HEK293T (cell line): ENCODE measurements around the gene RNU4-1.

Source experiments
- CTCF ChIA-PET: fragments of 350-600 bp; formaldehyde crosslinking; extraction: SDS; loops from one replicate; lab custom pipeline; 2021; ENCODE audit warnings: antibody characterized with exemption, inconsistent platforms; lab: Yijun Ruan, JAX
- POLR2A ChIA-PET: fragments of 350-600 bp; formaldehyde crosslinking; extraction: SDS; loops from one replicate; lab custom pipeline; 2020; ENCODE audit warnings: antibody characterized with exemption, inconsistent platforms; lab: Yijun Ruan, JAX
- DNase-seq: peaks from one replicate; pipeline ENCODE4 v3.0.0; 2012; ENCODE audit warnings: mixed read lengths; ENCODE audit errors: extremely low spot score
- ARNT ChIP-seq: fragments of 450-650 bp; IDR thresholded peaks from 2 replicates; pipeline ENCODE4 v1.6.1; 2017; ENCODE audit warnings: mild to moderate bottlenecking
- BHLHE40 ChIP-seq: fragments of 450-650 bp; IDR thresholded peaks from 2 replicates; pipeline ENCODE4 v1.6.1; 2016; ENCODE audit warnings: mild to moderate bottlenecking, moderate library complexity, borderline replicate concordance
- CTBP1 ChIP-seq: fragments of 450-650 bp; IDR thresholded peaks from 2 replicates; pipeline ENCODE4 v1.6.1; 2016; ENCODE audit warnings: borderline replicate concordance
- ELF4 ChIP-seq: fragments of 450-650 bp; IDR thresholded peaks from 2 replicates; pipeline ENCODE4 v1.6.1; 2017; ENCODE audit warnings: antibody characterized with exemption
- FOXA1 ChIP-seq: fragments of 450-650 bp; IDR thresholded peaks from 2 replicates; pipeline ENCODE4 v1.6.1; 2016; ENCODE audit warnings: mild to moderate bottlenecking
- FOXK2 ChIP-seq: fragments of 450-650 bp; IDR thresholded peaks from 2 replicates; pipeline ENCODE4 v1.6.1; 2016; ENCODE audit warnings: mild to moderate bottlenecking
- FOXM1 ChIP-seq: fragments of 450-650 bp; IDR thresholded peaks from 2 replicates; pipeline ENCODE4 v1.6.1; 2017; ENCODE audit warnings: mild to moderate bottlenecking, borderline replicate concordance
- HDGF ChIP-seq: fragments of 450-650 bp; IDR thresholded peaks from 2 replicates; pipeline ENCODE4 v1.6.1; 2017; ENCODE audit warnings: antibody characterized with exemption, borderline replicate concordance
- L3MBTL2 ChIP-seq: fragments of 450-650 bp; conservative IDR thresholded peaks from 2 replicates; pipeline ENCODE4 v1.6.1; 2016; ENCODE audit warnings: mild to moderate bottlenecking
- LEF1 ChIP-seq: fragments of 450-650 bp; IDR thresholded peaks from 2 replicates; pipeline ENCODE4 v1.6.1; 2017; ENCODE audit warnings: mild to moderate bottlenecking, borderline replicate concordance
- NFRKB ChIP-seq: fragments of 450-650 bp; IDR thresholded peaks from 2 replicates; pipeline ENCODE4 v1.6.1; 2016; ENCODE audit warnings: mild to moderate bottlenecking, moderate library complexity
- SP1 ChIP-seq: fragments of 450-650 bp; IDR thresholded peaks from 2 replicates; pipeline ENCODE4 v1.6.1; 2017
- SUZ12 ChIP-seq: fragments of 450-650 bp; IDR thresholded peaks from 2 replicates; pipeline ENCODE4 v1.6.1; 2016; ENCODE audit warnings: mild to moderate bottlenecking
- TARDBP ChIP-seq: fragments of 450-650 bp; IDR thresholded peaks from 2 replicates; pipeline ENCODE4 v1.6.1; 2016
- ZNF384 ChIP-seq: fragments of 450-650 bp; IDR thresholded peaks from 2 replicates; pipeline ENCODE4 v1.6.1; 2016
- TF ChIP-seq, protein P1 (sequence below): fragments of 450-650 bp; IDR thresholded peaks from 2 replicates; pipeline ENCODE4 v1.6.1; 2016

Gene RNU4-1

DNA sequence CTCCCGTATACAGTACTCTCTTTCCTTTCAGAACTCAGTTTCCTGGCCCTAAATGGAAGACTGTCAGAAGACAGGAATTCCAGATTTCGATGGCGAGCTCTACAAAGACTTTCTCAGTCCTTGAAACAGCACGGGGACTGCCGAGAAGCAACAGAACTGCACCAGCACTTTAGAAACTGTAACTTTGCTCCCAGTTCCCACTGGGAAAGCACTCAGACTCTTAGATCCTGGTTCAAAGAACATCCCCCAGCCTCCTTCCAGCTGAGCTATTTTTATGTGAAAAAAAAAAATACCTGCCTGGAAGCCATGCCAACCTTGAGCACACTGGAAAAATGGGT lies 29.3 kb downstream of the RNU4-1 start:
- ChIA-PET POLR2A (interaction anchor here (1.1 to 9.4 kb wide), 5 partner anchors 9 to 63 kb away, joined by 3 to 139 read pairs (median 72); partner anchors contain the start of genes RNU4-1, RNU4-2 and RPLP0), CTCF (interaction anchor here (5.4 to 12.9 kb wide), 2 partner anchors 28 to 35 kb away, joined by 31 to 222 read pairs; no protein-coding TSS in a partner anchor)
- TF ChIP-seq FOXA1 (no peak), CTBP1 (no peak), BHLHE40 (no peak), FOXM1 (no peak), NFRKB (no peak), ZNF384 (no peak), LEF1 (no peak), ELF4 (no peak), FOXK2 (no peak), TARDBP (no peak), ARNT (no peak), L3MBTL2 (no peak)
- TF ChIP-seq, protein P1, sequence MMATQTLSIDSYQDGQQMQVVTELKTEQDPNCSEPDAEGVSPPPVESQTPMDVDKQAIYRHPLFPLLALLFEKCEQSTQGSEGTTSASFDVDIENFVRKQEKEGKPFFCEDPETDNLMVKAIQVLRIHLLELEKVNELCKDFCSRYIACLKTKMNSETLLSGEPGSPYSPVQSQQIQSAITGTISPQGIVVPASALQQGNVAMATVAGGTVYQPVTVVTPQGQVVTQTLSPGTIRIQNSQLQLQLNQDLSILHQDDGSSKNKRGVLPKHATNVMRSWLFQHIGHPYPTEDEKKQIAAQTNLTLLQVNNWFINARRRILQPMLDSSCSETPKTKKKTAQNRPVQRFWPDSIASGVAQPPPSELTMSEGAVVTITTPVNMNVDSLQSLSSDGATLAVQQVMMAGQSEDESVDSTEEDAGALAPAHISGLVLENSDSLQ: no peak
- no peak for DNase-seq

DNA sequence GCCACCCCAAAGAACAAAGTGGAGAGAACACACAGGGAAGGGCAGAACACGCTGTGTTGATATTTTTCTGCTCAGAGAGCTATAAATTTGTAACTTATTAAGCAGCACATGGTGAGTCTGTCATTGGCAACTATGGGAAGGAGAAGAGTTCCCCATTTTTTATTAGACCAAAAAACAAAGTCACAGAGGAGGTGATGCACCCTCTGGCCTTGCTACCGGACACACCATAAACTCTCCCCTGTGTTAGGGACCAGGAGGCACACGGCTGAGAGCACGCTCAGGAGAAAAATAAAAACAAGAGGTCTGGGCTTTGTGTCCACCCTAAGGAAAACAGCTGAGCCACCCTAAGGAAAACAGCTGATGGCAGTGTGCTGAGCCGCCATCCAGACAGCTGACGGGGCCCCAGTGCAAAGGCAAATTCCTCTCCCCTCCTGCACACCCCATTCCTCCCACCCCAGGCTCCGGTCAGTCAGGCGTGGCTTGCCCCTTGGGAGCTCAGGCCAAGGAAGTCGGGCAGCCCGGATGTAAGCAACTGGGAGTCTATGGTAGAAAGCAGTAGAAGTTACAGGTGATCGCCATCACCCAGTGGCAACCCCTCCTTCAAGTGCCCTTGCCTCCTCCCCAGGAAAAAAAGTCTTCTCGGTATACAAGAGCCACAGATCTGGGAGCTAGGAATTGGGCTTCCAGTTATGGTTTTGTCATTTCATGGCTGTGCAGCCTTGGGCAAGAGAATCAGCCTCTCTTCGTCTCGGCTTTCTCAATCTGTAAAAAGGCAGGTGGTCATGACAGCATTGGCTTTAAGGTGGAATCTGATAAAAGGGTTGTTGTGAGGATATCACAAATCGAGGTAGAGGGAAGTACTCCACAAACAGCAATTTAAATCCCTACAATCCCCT lies 29.9 kb downstream of the RNU4-1 start:
- ChIA-PET POLR2A (interaction anchor here (1.1 to 9.4 kb wide), 5 partner anchors 9 to 62 kb away, joined by 3 to 139 read pairs (median 72); partner anchors contain the start of genes RNU4-1, RNU4-2 and RPLP0), CTCF (interaction anchor here (0.6 to 12.9 kb wide), 5 partner anchors 26 to 129 kb away, joined by 3 to 222 read pairs (median 5); partner anchors contain the start of gene SIRT4)
- TF ChIP-seq LEF1 (no peak), ELF4 (no peak), HDGF (no peak), CTBP1 (no peak), TARDBP (no peak), L3MBTL2 (no peak), FOXA1 (no peak)
- no peak for DNase-seq

DNA sequence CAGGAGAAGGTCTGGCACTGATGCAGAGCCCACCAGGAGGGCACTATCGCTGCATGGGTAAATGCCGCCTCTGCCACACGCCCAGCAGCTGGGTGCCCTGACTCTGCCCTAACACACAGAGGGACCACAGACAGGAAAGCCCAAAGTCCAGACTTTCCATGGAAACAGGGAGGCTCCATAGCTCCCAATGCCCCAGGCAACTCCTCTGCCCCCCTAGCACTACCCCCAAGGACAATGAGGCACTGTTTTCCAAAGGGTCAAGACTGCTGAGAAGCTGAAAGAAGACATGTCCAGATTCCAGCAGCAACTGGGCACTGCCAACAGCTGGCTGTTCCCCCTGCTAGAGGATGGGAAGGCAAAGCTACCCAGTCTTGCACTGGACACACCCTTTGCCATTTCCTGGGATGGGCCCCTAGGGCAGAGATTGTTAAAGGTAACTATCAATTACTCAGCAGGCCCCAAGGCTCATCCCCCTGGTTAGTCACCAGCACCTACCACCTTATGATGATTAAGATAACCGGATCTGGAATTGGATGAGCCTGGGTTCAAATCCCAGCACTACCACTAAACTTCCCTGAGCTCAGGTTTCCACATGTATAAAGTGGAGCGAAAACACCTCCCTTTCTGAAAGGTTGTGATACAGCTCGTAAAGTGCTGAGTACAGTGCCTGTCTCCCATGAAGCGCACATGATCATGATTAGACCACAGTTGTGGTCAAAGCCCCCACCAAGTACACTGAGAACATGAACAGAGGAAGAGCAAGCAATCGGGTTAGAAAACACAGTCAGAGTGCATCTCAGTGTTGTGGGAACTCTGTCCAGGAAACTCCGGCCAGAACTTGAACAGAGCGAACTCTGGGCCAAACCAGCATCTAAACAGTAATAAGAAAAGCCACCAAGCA lies 30.8 kb downstream of the RNU4-1 start:
- ChIA-PET POLR2A (interaction anchor here (1.5 to 9.4 kb wide), 4 partner anchors 9 to 61 kb away, joined by 7 to 139 read pairs (median 94); partner anchors contain the start of genes RNU4-1, RNU4-2 and RPLP0), CTCF (interaction anchor here (0.6 to 12.9 kb wide), 6 partner anchors 12 to 128 kb away, joined by 3 to 222 read pairs (median 4); partner anchors contain the start of gene SIRT4)
- no peak for DNase-seq
- TF ChIP-seq BHLHE40 (no peak), SP1 (no peak)

DNA sequence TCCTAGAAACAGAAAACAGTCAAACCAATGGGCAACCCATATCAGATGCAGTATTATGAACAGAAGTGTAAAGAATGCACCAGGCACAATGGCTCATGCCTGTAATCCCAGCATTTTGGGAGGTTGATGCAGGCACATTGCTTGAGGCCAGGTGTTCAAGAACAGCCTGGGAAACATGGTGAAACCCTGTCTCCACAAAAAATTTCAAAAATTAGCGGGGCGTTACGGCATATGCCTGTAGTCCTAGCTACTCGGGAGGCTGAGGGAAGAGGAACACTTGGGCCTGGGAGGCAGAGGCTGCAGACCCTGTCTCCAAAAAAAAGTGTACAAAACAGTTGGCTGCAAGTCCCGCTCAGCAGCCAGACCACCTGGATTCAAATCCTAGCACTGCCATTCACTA lies 32.4 kb downstream of the RNU4-1 start:
- ChIA-PET POLR2A (interaction anchor here (8.3 to 9.4 kb wide), 3 partner anchors 31 to 59 kb away, joined by 72 to 139 read pairs (median 115); partner anchors contain the start of genes RNU4-1, RNU4-2 and RPLP0), CTCF (interaction anchor here (5.4 to 12.9 kb wide), 2 partner anchors 25 to 32 kb away, joined by 31 to 222 read pairs; no protein-coding TSS in a partner anchor)
- no peak for TF ChIP-seq ARNT
- no peak for TF ChIP-seq ELF4
- no peak for TF ChIP-seq FOXK2
- TF ChIP-seq TARDBP: no peak
- no peak for TF ChIP-seq CTBP1
- no peak for TF ChIP-seq BHLHE40
- TF ChIP-seq HDGF: no peak
- TF ChIP-seq FOXM1: no peak
- no peak for TF ChIP-seq SUZ12
- no peak for TF ChIP-seq LEF1
- no peak for TF ChIP-seq SP1
- TF ChIP-seq L3MBTL2: no peak
- no peak for TF ChIP-seq FOXA1
- no peak for TF ChIP-seq ZNF384
- no peak for TF ChIP-seq NFRKB
- DNase-seq: no peak

DNA sequence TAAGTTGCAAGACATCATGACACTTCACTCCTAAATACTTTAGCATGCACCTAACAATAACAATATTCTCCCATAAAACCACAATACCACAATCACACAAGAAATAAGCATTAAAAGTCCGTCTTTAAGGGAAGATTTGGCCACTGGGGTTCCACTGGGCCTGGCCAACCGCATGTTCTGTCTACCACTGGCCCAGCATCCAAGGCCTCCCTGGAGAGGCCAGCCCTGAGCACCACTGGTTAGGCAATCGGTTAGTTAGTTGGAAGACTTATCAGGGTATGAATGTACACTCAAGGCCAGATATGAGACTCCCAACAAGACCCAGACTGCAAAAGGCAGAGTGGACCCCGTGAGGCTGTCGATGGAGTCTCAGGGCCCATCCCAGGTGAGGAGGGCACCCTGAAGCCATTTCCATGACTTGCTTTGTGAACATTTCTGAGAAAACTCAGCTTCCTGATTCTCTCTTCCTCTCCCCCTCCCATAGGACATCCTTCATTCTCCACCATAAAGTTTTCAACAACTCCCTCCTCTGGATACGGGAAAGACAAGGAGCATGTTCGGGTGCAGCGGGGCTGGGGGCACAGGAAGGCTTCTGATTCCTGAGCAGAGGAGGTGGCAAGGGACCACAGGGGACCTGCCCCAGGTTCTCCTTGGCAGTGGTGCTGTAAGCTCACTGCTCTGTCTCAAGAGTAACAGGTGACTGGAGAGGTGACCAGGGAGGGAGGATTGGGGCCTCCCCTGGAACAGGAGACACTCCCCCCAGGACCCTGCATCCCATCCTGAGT lies 33.4 kb downstream of the RNU4-1 start:
- TF ChIP-seq LEF1 (no peak), CTBP1 (no peak), ZNF384 (no peak), SP1 (no peak), FOXA1 (no peak), TARDBP (no peak), NFRKB (no peak), L3MBTL2 (no peak), FOXK2 (no peak), SUZ12 (no peak), BHLHE40 (no peak), ARNT (no peak), HDGF (no peak), ELF4 (no peak), FOXM1 (no peak)
- TF ChIP-seq, protein P1: no peak
- DNase-seq: no peak
- ChIA-PET POLR2A (interaction anchor here (8.6 kb wide), 1 partner anchor 58 kb away, joined by 72 read pairs; the partner anchor contains the start of gene RPLP0), CTCF (interaction anchor here (5.4 to 12.9 kb wide), 2 partner anchors 24 to 31 kb away, joined by 31 to 222 read pairs; no protein-coding TSS in a partner anchor)
